HUES48 (cell line): ENCODE data around the gene SMC2.

Source experiments
- H3K27ac ChIP-seq: one replicate; pipeline ENCODE4 v1.7.0; 2013; ENCODE audit warnings: low read depth, low read length, inconsistent platforms
- H3K27me3 ChIP-seq: 2 replicates; pipeline ENCODE4 v1.6.1; 2013; ENCODE audit warnings: mild to moderate bottlenecking, low read length; ENCODE audit not compliant: control insufficient read depth, insufficient read depth
- H3K36me3 ChIP-seq: 2 replicates; pipeline ENCODE4 v1.6.1; 2013; ENCODE audit warnings: low read length; ENCODE audit not compliant: control insufficient read depth, insufficient read depth
- H3K4me1 ChIP-seq: 2 replicates; pipeline ENCODE4 v1.6.1; 2013; ENCODE audit warnings: mild to moderate bottlenecking, low read length; ENCODE audit not compliant: control insufficient read depth, insufficient read depth
- H3K4me3 ChIP-seq: 2 replicates; pipeline ENCODE4 v1.5.1; 2013; ENCODE audit warnings: mild to moderate bottlenecking, low read depth, low read length
- H3K9ac ChIP-seq: 2 replicates; pipeline ENCODE4 v1.6.1; 2013; ENCODE audit warnings: mild to moderate bottlenecking, low read depth, low read length, moderate library complexity
- H3K9me3 ChIP-seq: 2 replicates; pipeline ENCODE4 v1.6.1; 2013; ENCODE audit warnings: low read length; ENCODE audit not compliant: control insufficient read depth, insufficient read depth

The SMC2 gene

DNA sequence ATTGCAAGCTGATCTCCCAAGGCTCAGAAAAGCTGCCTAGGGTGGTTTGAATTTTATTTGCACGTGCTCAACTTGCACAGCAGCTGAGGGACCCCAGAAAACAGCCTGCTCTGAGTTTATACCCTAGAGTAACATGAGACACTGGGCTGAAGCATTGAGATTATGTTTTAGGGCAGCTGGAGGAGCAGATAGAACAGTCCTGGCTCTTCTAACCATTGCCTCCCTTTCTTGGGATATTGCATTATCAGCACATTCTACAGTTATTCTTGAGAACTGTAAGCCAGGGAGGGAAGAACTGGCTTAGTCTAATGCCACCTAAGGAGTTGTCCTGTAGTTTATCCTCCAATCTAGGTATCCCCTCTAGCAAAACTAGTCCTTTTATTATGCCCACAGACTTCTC, 10.3 kb downstream of the SMC2 start:
- no peaks in the 10 kb centered on the region for H3K4me1 ChIP-seq
- no peak overlapping the region for H3K9ac ChIP-seq
- peaks cover 91% of the 10 kb centered on the region for H3K36me3 ChIP-seq
- H3K4me3 ChIP-seq, result no peak overlapping the region
- no peaks in the 10 kb centered on the region for H3K27me3 ChIP-seq
- H3K27ac ChIP-seq, result no peak overlapping the region
- H3K9me3 ChIP-seq, result no peaks in the 10 kb centered on the region

DNA sequence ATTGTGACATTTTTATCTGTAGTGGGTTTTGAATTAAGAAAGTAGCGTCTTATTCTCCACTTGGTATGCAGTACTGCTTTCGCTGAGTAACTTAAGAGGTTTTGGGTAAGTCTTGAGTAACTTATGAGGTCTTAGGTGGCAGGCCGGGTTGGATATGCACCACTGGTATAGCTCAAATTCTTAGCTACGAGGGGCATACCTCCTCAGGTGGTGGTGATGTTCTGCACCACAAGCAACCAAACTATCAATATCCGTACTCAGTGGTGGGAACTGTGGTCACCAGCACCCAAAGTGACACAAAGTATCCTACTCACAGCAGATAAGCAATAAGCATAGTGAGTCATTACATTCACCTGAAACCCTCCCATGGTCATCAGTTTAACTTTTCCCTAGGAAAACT, 13.7 kb downstream of the SMC2 start:
- Histone ChIP-seq H3K36me3 (peaks cover 90% of the 10 kb centered on the region), H3K9me3 (no peaks in the 10 kb centered on the region), H3K4me1 (no peaks in the 10 kb centered on the region), H3K27me3 (no peaks in the 10 kb centered on the region), H3K9ac (no peak overlapping the region), H3K27ac (no peak overlapping the region), H3K4me3 (no peak overlapping the region)

DNA sequence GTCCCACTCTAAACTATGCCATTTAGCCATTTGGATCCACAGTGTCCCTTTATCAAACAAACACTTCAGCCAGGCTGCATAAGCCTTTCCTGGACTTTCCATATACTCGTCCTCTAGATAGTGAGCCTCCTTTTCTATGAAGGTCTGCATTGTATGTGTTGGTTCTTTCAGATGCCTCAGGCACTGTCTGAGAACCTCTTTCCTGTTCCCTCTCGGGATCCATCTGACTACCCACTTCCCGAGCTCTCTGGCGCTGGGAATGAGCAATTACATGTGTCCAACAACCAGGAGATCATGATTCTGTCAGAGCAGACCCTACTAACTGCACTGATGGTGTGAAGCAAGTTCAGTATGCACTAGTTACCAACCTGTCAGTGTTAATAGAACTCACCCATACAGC, 14.2 kb downstream of the SMC2 start:
- H3K4me3 ChIP-seq, result no peak overlapping the region
- no peak overlapping the region for H3K9ac ChIP-seq
- no peak overlapping the region for H3K27ac ChIP-seq
- no peaks in the 10 kb centered on the region for H3K4me1 ChIP-seq
- no peaks in the 10 kb centered on the region for H3K27me3 ChIP-seq
- no peaks in the 10 kb centered on the region for H3K9me3 ChIP-seq
- peaks cover 90% of the 10 kb centered on the region for H3K36me3 ChIP-seq

DNA sequence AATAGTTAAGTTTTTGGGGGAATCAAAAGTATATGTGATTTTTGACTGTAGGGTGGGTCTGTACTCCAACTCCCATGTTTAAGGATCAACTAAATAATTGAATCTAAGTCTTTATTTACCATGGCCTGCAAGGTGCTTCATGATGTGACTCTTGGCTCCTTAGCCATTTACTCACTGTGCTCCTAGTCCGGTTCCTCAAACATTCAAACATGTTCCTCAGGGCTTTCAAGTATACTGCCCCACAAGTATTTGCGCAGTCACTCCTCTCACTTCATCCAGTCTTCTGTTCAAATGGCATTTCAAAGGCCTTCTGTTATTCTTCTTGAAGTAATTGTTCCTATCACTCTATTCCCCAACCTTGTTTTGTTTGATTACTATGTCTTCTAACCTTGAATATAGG, 16.4 kb downstream of the SMC2 start:
- Histone ChIP-seq H3K36me3 (peaks cover 90% of the 10 kb centered on the region), H3K27me3 (no peaks in the 10 kb centered on the region), H3K9ac (no peak overlapping the region), H3K4me3 (no peak overlapping the region), H3K9me3 (no peaks in the 10 kb centered on the region), H3K27ac (no peak overlapping the region), H3K4me1 (no peaks in the 10 kb centered on the region)

DNA sequence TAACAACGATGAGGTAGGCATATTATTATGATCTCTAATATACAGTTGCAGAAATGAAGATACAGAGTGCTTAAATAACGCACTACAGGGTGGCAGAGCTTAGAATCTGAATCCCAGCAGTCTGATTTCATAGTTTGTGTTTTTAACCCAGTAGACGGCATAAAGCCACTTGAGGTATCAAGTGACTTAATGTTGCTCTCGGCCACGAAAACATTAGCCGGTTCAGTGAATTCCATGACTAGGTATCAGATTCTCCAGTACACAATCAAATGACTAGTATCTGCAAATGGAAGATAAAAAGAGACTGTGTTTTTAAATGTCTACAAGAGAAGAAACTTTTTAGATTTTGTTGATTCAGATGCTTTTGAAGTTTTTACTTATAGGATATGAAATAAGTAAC, 24.8 kb downstream of the SMC2 start:
- H3K4me3 ChIP-seq, result no peak overlapping the region
- no peak overlapping the region for H3K27ac ChIP-seq
- no peak overlapping the region for H3K9ac ChIP-seq
- H3K9me3 ChIP-seq, result no peaks in the 10 kb centered on the region
- H3K36me3 ChIP-seq, result peaks cover 89% of the 10 kb centered on the region
- H3K27me3 ChIP-seq, result no peaks in the 10 kb centered on the region
- no peaks in the 10 kb centered on the region for H3K4me1 ChIP-seq

DNA sequence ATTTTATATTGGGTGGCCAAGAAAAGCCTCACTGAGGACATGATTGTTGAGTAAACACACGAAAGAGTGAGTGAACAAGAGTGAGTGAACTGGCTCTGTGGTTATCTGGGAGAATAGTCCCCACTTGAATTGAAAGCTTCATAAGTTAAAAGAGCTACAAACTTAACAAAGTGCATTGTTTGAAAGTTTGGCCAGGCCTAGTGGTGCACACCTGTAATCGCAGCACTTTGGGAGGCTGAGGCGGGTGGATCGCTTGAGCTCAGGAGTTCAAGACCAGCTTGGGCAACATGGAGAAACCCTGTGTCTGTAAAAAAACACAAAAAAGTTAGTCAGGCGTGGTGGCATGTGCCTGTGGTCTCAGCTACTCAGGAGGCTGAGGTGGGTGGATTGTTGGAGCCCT, 26.9 kb downstream of the SMC2 start:
- no peak overlapping the region for H3K4me3 ChIP-seq
- H3K36me3 ChIP-seq, result peaks cover 89% of the 10 kb centered on the region
- H3K9ac ChIP-seq, result no peak overlapping the region
- no peaks in the 10 kb centered on the region for H3K9me3 ChIP-seq
- H3K4me1 ChIP-seq, result no peaks in the 10 kb centered on the region
- no peak overlapping the region for H3K27ac ChIP-seq
- no peaks in the 10 kb centered on the region for H3K27me3 ChIP-seq

DNA sequence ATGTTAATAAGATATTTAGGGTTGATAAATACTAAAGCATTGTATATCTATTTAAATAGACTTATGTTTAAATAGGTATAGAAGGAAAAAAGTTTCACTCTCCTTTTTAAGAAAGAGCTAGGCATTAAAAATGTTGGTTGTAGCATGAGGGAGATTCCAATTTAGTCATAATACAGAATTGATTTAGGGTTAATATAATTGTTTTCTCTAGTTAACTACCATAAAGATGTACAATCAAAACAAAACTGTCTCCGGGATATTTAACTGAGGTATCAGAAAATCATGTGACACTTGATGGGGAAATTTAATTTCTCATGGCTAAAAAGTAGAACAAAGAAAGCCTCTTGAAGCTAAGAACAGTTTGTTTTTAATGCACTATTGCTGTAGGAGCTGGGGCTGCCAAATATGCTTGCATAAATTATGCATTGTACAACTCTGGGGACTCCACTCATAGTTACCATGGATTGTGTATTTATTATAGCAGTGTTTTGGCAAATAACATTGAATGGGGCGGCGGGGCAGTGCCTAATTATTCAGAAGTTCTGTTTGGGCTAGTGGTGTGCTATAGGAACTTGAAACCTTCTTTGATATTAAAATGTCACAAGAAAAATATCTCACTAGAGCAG, 44.2 kb downstream of the SMC2 start:
- Histone ChIP-seq H3K9me3 (no peaks in the 10 kb centered on the region), H3K36me3 (peaks cover 79% of the 10 kb centered on the region)

DNA sequence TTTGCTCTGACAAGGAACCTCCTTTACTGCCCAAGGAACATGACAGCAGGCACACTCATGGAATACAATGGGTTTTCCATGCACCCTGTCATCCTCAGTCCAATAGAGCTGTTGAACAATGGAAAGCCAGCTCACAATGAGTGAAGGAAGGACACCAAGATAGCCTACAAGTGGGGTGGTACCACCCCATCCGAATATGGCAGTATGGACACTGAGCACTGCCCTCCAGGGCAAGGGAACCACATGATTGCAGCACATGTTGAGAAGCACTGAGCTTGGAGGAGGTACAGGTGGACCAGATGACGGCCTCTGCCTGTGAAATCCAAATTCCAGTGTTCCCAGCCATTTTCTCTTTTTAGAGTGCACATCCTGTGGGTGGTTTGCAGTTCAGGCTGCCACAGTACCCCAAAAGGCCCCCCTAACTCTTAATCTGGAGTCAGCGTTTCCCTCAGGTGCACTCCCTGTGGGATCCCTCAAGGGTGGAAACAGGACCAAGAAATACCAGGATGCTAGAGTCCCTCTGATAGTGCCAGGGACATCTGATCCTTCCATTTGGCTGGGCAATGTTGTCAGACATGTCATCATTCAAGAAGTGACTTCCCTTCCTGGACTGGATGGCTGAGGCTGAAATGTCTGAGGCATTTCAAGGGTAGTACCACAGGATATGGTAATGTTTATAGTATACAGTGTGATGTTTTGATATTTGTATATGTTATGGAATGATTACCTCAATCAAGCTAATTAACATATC, 48.9 kb downstream of the SMC2 start:
- no peak overlapping the region for H3K4me3 ChIP-seq
- H3K27me3 ChIP-seq, result no peaks in the 10 kb centered on the region
- H3K9ac ChIP-seq, result no peak overlapping the region
- H3K36me3 ChIP-seq, result peaks cover 41% of the 10 kb centered on the region
- H3K4me1 ChIP-seq, result no peaks in the 10 kb centered on the region
- no peaks in the 10 kb centered on the region for H3K9me3 ChIP-seq
- no peak overlapping the region for H3K27ac ChIP-seq

More for the DNA sequence above, 44.2 kb downstream of the SMC2 start:
- Histone ChIP-seq H3K27me3 (no peaks in the 10 kb centered on the region), H3K4me1 (no peaks in the 10 kb centered on the region), H3K4me3 (no peak overlapping the region), H3K9ac (no peak overlapping the region), H3K27ac (no peak overlapping the region)

DNA sequence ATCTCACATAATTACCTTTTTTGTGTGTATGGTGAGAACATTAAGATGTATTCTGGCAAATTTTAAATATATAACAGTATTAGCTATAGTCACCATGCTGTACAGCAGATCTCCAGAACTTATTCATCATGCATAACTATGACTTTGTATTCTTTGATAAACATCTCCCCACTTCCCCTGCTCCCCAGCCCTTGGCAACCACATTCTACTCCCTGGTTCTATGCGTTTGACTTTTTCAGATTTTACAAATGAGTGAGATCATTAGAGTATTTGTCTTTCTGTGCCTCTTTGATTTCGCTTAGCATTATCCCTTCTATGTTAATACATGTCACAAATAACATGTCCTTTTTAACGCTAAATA, 49.4 kb downstream of the SMC2 start:
- H3K9me3 ChIP-seq, result no peaks in the 10 kb centered on the region
- no peaks in the 10 kb centered on the region for H3K27me3 ChIP-seq
- H3K27ac ChIP-seq, result no peak overlapping the region
- no peak overlapping the region for H3K4me3 ChIP-seq
- no peaks in the 10 kb centered on the region for H3K4me1 ChIP-seq
- H3K9ac ChIP-seq, result no peak overlapping the region
- peaks cover 35% of the 10 kb centered on the region for H3K36me3 ChIP-seq

DNA sequence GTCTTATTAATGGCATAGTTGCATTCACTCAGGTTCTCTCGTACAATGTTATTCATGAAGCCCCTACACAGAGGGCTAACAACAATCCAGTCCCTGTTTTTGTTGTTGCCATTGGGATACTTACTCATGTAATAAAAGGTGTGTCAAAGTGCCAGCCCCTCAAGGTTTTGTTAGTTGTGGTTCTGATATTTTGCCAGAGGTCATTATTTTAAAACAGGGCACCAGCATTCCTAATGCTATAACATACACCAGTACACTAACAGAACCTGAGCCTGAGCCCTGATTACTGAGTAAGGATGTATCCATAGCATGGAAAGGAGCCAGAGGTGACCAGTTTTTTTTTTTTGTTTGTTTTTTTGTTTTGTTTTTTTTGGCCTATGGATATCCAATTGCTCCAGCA, 50.2 kb downstream of the SMC2 start:
- Histone ChIP-seq H3K27ac (no peak overlapping the region), H3K36me3 (peaks cover 27% of the 10 kb centered on the region), H3K9me3 (no peaks in the 10 kb centered on the region), H3K4me3 (no peak overlapping the region), H3K9ac (no peak overlapping the region), H3K27me3 (no peaks in the 10 kb centered on the region), H3K4me1 (no peaks in the 10 kb centered on the region)

DNA sequence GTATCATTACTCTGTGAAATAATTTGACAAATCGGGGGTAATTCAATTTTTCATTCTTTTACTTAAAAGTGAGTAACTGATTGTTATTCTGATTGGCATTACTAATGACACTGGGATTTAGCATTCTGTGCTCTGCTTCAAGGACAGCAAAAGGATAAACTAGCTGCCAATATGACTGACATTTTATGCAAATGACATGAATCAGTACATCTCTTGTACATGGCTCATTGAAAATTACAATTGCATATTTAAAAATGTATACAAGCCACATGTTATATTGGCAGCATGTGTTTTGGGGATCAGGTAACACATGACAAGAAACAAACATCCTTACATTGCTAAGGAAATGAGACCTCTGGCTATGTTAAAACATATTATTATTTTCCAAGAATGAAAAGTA, 79.0 kb downstream of the SMC2 start:
- no peaks in the 10 kb centered on the region for H3K36me3 ChIP-seq
- H3K27me3 ChIP-seq, result no peaks in the 10 kb centered on the region
- H3K9me3 ChIP-seq, result no peaks in the 10 kb centered on the region
- no peak overlapping the region for H3K4me3 ChIP-seq
- no peak overlapping the region for H3K27ac ChIP-seq
- H3K4me1 ChIP-seq, result 0 out of 2 replicates have a peak, but pooled peaks cover 5% of the 10 kb centered on the region
- H3K9ac ChIP-seq, result no peak overlapping the region
